ENCODE data around the gene C2CD4C.
"Not testable (repeated sequence)": the region's sequence is repeated elsewhere in the genome, so short reads cannot be mapped to it uniquely, and the experiment has no call there.

C2CD4C gene

GRCh38 chr19:399370-399769 is 9.6 kb downstream of the C2CD4C start:
- no peak for DNase-seq (ENCODE audit: low read depth, low spot score)

GRCh38 chr19:398719-399118 is 10.2 kb downstream of the C2CD4C start:
- no peak for DNase-seq (ENCODE audit: low read depth, low spot score)

GRCh38 chr19:397941-398706 is 10.8 kb downstream of the C2CD4C start:
- no peak for DNase-seq (ENCODE audit: low read depth, low spot score)

- DNase-seq (ENCODE audit: low read depth, low spot score) = no peak
These were observed 11.6 kb downstream of the C2CD4C start for GRCh38 chr19:397321-397720.

GRCh38 chr19:395467-395866 is 13.5 kb downstream of the C2CD4C start:
- DNase-seq (ENCODE audit: low read depth, low spot score) = no peak

GRCh38 chr19:394857-395256 is 14.1 kb downstream of the C2CD4C start:
- DNase-seq (ENCODE audit: low read depth, low spot score) = not testable (repeated sequence)

- DNase-seq (ENCODE audit: low read depth, low spot score) = not testable (repeated sequence)
These were observed 15.4 kb downstream of the C2CD4C start for GRCh38 chr19:393560-393959.

GRCh38 chr19:392375-392970 is 16.5 kb downstream of the C2CD4C start:
- no peak for DNase-seq (ENCODE audit: low read depth, low spot score)

- no peak for DNase-seq (ENCODE audit: low read depth, low spot score)
These were observed 17.1 kb downstream of the C2CD4C start for GRCh38 chr19:391726-392374.

- no peak for DNase-seq (ENCODE audit: low read depth, low spot score)
These were observed 17.8 kb downstream of the C2CD4C start for GRCh38 chr19:391207-391557.

GRCh38 chr19:390386-391206 is 18.4 kb downstream of the C2CD4C start:
- DNase-seq (ENCODE audit: low read depth, low spot score) = no peak

GRCh38 chr19:389935-390289 is 19.0 kb downstream of the C2CD4C start:
- DNase-seq (ENCODE audit: low read depth, low spot score) = no peak

- no peak for DNase-seq (ENCODE audit: low read depth, low spot score)
These were observed 19.6 kb downstream of the C2CD4C start for GRCh38 chr19:389255-389934.

- DNase-seq (ENCODE audit: low read depth, low spot score) = no peak
These were observed 20.3 kb downstream of the C2CD4C start for GRCh38 chr19:388691-389090.

GRCh38 chr19:387777-388176 is 21.2 kb downstream of the C2CD4C start:
- DNase-seq (ENCODE audit: low read depth, low spot score) = no peak

- DNase-seq (ENCODE audit: low read depth, low spot score) = peak; percentile 58
These were observed 22.2 kb downstream of the C2CD4C start for GRCh38 chr19:386632-387301.

- DNase-seq (ENCODE audit: low read depth, low spot score) = not testable (repeated sequence)
These were observed 22.8 kb downstream of the C2CD4C start for GRCh38 chr19:386189-386588.

GRCh38 chr19:384799-385169 is 24.2 kb downstream of the C2CD4C start:
- no peak for DNase-seq (ENCODE audit: low read depth, low spot score)

- DNase-seq (ENCODE audit: low read depth, low spot score) = peak; percentile 88
These were observed 24.8 kb downstream of the C2CD4C start for GRCh38 chr19:383922-384798.

- DNase-seq (ENCODE audit: low read depth, low spot score) = no peak
These were observed 25.9 kb downstream of the C2CD4C start for GRCh38 chr19:383040-383439.

Data from ELF-1 (cell line).